MM.1S (cell line): ENCODE results near the gene FKBP1A.

ENCODE experiments used
- EZH2 ChIP-seq: fragments of 300-600 bp; sonication (generic); optimal IDR thresholded peaks from 2 replicates; pipeline ENCODE3; 2017; ENCODE audit warnings: low read depth, mild to moderate bottlenecking, antibody characterized with exemption, low read length, mixed read lengths
- EZH2phosphoT487 ChIP-seq: fragments of 300-600 bp; sonication (generic); IDR thresholded peaks from 2 replicates; pipeline ENCODE4 v1.6.1; 2018; ENCODE audit warnings: antibody characterized with exemption, low read length
- TF ChIP-seq, protein P1 (sequence below): fragments of 300-600 bp; sonication (generic); IDR thresholded peaks from 2 replicates; pipeline ENCODE4 v1.5.1; 2016; ENCODE audit warnings: antibody characterized with exemption, low read length, mixed read lengths

DNA sequence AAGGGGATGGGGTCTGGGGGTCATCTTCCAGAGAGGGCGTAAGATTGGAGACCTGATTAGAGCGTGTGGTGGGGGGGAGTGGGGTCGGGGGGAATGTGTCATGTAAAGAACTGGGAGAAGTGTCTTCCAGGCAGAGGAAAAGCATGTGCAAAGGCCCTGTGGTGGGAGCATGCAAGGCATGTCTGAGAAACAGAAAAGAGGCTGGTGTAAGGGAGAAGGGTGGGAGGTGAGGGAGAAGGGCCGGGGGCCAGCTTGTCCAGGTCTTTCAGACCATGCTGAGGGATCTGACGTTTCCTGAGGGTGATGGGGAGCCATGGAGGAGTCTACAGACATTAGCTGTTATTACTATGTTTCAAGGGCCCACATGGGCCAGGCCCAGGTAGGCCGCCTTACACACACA lies 30.4 kb upstream of the FKBP1A start:
- TF ChIP-seq, protein P1, sequence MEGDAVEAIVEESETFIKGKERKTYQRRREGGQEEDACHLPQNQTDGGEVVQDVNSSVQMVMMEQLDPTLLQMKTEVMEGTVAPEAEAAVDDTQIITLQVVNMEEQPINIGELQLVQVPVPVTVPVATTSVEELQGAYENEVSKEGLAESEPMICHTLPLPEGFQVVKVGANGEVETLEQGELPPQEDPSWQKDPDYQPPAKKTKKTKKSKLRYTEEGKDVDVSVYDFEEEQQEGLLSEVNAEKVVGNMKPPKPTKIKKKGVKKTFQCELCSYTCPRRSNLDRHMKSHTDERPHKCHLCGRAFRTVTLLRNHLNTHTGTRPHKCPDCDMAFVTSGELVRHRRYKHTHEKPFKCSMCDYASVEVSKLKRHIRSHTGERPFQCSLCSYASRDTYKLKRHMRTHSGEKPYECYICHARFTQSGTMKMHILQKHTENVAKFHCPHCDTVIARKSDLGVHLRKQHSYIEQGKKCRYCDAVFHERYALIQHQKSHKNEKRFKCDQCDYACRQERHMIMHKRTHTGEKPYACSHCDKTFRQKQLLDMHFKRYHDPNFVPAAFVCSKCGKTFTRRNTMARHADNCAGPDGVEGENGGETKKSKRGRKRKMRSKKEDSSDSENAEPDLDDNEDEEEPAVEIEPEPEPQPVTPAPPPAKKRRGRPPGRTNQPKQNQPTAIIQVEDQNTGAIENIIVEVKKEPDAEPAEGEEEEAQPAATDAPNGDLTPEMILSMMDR, result no peak
- no peak for TF ChIP-seq EZH2
- no peak for TF ChIP-seq EZH2phosphoT487
